ENCODE data around the gene XPNPEP3.
"Not testable (repeated sequence)": the region's sequence is repeated elsewhere in the genome, so short reads cannot be mapped to it uniquely, and the experiment has no call there.

The XPNPEP3 gene

GRCh38 chr22:40862013-40862412, 5.1 kb downstream of the XPNPEP3 start, which contains the start of gene DNAJB7:
DNAJB7 (minus strand) TSS chr22:40862113; CDS start chr22:40861994, 119 bp downstream.
- no peak for DNase-seq

GRCh38 chr22:40862537-40862936, 5.6 kb downstream of the XPNPEP3 start:
- DNase-seq: no peak

GRCh38 chr22:40867109-40867508, 10.2 kb downstream of the XPNPEP3 start:
- no peak for DNase-seq

- not testable (repeated sequence) for DNase-seq
Observed at GRCh38 chr22:40868379-40868778, 11.4 kb downstream of the XPNPEP3 start.

GRCh38 chr22:40874016-40874415, 17.1 kb downstream of the XPNPEP3 start:
- DNase-seq: no peak

GRCh38 chr22:40875111-40875510, 18.2 kb downstream of the XPNPEP3 start:
- no peak for DNase-seq

GRCh38 chr22:40876907-40877306, 20.0 kb downstream of the XPNPEP3 start:
- DNase-seq: no peak

- DNase-seq: no peak
Observed at GRCh38 chr22:40877488-40877887, 20.5 kb downstream of the XPNPEP3 start.

- DNase-seq: no peak
Observed at GRCh38 chr22:40878922-40879321, 22.0 kb downstream of the XPNPEP3 start.

- DNase-seq: no peak
Observed at GRCh38 chr22:40889116-40889515, 32.2 kb downstream of the XPNPEP3 start.

GRCh38 chr22:40890881-40891280, 33.9 kb downstream of the XPNPEP3 start:
- no peak for DNase-seq

GRCh38 chr22:40894417-40894816, 37.5 kb downstream of the XPNPEP3 start:
- DNase-seq: no peak

GRCh38 chr22:40898850-40899357, 42.0 kb downstream of the XPNPEP3 start:
- DNase-seq: peak; percentile 59

- DNase-seq: no peak
Observed at GRCh38 chr22:40904101-40904500, 47.2 kb downstream of the XPNPEP3 start.

- no peak for DNase-seq
Observed at GRCh38 chr22:40908895-40909294, 51.9 kb downstream of the XPNPEP3 start.

GRCh38 chr22:40911772-40912171, 54.8 kb downstream of the XPNPEP3 start:
- DNase-seq: no peak

- not testable (repeated sequence) for DNase-seq
Observed at GRCh38 chr22:40912987-40913386, 56.0 kb downstream of the XPNPEP3 start.

GRCh38 chr22:40919446-40919845, 62.5 kb downstream of the XPNPEP3 start:
- DNase-seq: no peak

GRCh38 chr22:40920526-40920925, 63.6 kb downstream of the XPNPEP3 start:
- no peak for DNase-seq

- peak; percentile 66 for DNase-seq
Observed at GRCh38 chr22:40922484-40923303, 65.7 kb downstream of the XPNPEP3 start.

- DNase-seq: no peak
Observed at GRCh38 chr22:40928657-40929056, 71.7 kb downstream of the XPNPEP3 start.

- no peak for DNase-seq
Observed at GRCh38 chr22:40932396-40932795, 75.4 kb downstream of the XPNPEP3 start.

GRCh38 chr22:40939202-40939601, 82.3 kb downstream of the XPNPEP3 start:
- no peak for DNase-seq

- DNase-seq: peak; percentile 98
Observed at GRCh38 chr22:40950962-40951794, 94.2 kb downstream of the XPNPEP3 start, which contains the start of gene RBX1. RBX1 (plus strand) TSS chr22:40951378; CDS start chr22:40951399, 21 bp downstream.
